Stimulated activated CD4-positive, alpha-beta T cell treated with anti-CD3 and anti-CD28 coated beads, Interleukin-2, amount 100 ng/mL, for 4 hours (primary cell): ENCODE measurements around the gene PRSS22.

Experiments
- DNase-seq: peaks from one replicate; pipeline ENCODE4 v3.0.0-alpha.2; 2020; ENCODE audit warnings: low read depth

The PRSS22 gene

DNA sequence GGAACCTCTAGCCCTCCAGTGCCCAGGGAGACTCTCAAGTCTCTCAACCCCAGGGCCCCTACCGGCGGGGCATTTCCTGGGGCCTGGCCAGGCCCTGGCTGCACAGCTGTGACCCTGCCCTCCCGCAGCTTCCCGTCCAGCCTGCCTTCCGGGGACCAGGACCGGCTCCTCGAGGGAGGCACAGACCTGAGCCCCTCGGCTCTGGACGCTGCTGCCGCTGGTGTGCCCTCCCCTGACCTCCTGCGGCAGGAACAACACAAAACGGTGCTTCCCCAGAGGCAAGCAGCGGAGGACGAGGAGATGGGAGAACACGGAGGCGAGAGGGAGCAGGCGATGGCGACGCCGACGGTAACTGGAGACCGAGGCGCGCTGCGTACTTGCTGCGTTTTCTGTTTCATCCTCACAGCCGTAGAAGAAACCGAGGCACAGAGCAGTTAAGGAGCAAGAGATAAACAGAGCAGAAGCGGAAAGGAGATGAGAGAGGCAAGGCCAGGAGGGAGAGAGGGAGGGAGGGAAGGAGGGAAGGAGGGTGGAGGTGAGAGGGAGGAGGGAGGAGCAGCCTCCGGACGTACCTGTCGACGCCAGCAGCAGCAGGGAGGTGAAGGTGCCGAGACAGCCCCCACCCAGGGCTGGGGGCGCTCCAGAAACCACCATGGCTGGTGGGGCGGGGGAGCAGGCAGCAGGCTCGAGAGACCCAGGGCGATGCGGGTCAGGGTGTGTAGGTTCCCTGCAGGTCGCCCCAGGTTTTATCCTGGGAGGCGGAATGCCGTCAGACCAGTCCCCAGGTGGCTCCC, at the start of gene PRSS22:
PRSS22 (minus strand) TSS at position 720 of the 794 bp plus-strand sequence; CDS start at position 654, 66 bp downstream.
- no peak for DNase-seq

GRCh38 chr16:2907084-2907753, 49.2 kb upstream of the PRSS22 start:
- DNase-seq = peak; percentile 19

DNA sequence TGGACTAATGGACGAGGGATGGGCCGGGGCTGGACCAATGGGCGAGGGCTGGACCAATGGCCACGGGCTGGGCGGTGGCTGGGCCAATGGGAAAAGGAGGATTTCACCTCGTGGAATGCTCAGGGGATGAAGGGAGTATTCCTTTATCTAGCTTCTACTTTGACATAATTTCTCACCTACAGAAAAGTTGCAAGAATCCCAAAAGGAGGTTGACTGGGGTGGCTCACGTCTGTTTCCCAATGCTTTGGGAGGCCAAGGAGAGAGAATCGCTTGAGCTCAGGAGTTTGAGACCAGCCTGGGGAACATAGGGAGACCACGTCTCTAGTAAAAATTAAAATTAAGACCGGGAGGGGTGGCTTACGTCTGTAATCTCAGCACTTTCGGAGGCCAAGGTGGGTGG, 48.0 kb upstream of the PRSS22 start:
- no peak for DNase-seq

- peak; percentile 76 for DNase-seq
Observed at GRCh38 chr16:2905241-2905987, 47.4 kb upstream of the PRSS22 start.

DNA sequence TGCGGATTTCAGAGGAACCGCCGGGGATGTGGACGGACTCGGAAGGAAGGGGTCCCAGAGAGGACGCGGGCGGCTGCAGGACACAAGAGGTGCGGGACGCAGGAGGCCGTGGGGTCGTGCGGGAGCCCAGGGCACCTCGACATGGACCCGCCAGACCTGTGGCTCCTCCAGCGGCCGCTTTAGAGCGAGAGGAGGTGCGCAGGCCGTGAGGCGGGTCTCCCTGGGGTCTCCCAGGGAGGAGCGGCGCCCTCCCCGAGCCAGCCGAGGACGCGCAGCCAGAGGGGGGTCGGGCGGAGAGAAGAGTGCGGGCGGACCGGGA, 46.9 kb upstream of the PRSS22 start:
- DNase-seq = no peak

DNA sequence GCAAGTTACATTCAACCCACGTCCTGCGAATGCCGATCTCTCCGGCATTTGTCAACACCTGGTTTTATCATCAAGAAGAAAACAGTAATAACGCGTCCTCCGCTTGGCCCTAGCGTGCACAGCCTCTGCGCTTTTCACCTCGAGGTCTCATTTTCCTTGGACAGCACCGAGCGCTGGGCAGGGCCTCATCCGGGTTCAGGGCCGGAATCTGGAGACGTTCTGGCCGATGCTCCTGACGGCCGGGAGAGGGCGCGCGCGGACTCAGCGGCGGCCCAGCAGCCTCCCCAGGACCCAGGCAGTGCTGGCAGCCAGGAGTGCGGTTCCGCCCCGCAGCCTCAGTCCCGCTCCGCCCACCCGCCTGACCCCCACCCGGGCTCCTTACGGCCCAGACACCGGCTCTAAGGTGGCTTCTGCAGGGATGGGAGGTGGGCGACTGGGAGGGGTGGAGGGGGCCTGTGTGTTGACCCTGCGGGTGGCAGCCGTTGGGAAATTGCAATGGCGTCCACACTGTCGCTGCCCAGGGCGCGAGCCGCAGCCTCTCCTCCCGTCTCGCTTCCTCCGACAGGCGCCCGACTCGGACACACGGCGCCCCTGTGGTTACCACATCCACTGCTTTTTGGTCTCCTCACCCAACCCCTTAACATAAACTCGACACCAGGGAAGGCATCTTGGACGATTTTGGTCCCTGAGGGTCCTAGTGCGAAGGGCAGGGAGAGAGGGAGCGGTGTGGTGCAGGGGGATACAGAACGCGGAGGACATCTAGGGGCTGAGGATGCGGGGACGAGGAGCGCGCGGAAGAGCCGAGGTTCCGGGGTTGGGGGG, 46.3 kb upstream of the PRSS22 start:
- DNase-seq = peak; percentile 57

DNA sequence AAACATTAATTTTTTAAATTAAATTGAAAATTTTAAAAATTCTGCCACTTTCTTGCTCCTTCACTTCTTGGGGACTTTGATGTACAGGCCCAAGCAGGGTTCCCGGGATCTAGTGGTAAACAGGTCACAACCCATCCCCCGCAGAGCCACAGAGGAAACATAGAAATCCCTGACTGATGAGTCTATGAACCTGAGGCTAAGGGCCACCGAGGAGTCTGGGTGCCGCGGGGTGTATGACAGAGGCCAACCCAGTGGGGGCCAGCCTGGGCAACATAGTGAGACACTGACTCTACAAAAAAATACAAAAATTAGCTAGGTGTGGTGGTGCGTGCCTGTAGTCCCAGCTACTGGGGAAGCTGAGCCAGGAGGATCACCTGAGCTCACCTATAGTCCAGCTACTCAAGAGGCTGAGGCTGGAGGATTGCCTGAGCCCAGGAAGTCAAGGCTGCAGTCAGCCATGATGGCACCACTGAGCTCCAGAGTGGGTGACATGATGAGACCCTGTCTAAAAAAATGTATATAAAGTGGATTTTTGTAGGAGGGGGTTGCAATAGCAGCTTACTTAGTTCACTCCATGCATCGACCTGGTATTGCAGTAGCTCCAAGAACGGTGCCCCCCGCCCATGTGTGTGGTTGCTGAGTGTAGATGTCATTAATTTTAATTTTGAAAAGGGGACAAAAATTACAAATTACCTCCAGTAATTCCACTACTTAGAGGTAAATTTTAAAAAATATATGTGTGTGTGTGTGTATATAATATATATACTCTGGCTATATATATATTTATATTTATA, 44.6 kb upstream of the PRSS22 start:
- no peak for DNase-seq

DNA sequence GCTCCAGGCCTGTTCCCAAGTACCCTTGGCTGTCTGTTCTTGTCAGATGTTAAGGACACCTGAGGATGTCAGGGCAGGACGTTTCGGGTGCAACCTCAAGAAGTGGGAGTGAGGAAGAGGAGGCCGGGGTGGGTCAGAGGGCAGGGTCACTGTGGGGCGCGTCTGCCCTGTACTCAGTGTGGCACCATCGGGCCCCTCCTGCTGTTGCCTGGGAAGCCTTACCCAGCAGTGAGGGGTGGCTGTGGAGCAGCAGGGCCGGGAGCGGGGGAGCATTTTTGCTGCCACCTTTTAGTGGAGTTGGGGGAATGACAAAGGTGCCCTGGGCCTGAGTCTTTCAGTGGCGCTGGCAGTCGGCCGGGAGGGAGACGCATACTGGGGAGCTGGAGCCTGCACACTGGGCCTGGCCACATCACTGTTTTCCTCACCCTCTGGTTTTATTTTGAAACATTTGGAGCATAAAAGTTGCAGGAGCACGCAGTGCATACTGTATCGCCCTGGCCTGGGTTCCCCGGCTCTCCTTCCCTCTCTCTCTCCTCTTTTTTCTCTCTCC, 42.6 kb upstream of the PRSS22 start:
- no peak for DNase-seq

GRCh38 chr16:2899564-2900072, 41.6 kb upstream of the PRSS22 start:
- no peak for DNase-seq

GRCh38 chr16:2898831-2899563, 41.0 kb upstream of the PRSS22 start:
- no peak for DNase-seq

DNA sequence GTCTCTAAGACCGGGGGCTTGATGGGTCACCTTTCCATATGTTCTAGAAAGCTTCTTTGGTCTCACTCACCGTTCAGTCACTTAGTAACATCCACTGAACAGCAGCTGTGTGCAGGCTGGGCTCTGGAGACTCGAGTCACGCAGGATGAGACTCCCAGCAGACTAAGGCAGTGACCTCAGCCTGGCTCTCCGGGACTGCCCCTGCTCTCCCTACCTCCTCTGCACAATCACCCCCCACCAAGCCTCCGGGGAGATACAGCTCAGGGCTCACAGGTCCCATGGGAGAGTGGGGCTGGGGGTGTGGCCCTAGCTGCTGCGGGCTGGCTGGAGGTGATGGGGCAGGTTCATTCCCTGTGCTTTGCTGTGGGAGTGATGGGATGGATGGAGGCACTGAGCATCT, 39.1 kb upstream of the PRSS22 start:
- no peak for DNase-seq

GRCh38 chr16:2896480-2897010, 38.6 kb upstream of the PRSS22 start:
- DNase-seq = no peak

DNA sequence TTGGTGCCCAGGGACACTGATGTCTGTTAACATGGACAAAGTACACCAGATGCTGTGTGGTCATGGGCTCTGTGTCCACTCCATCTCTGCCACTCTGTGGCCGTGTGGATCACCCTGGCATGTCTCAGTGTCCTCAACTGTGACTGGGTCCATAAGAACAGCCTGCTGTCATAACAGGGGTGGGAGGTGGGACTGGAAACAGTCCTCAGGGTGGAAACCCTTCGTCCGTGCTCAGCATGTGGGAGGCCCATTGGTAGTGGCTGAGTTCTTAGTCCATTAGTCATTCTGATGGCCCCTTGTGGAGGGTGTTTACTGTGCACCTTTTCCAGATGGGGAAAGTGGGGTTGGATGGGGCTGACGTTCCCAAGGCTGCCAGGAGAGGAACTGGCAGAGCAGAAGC, 37.8 kb upstream of the PRSS22 start:
- DNase-seq = no peak

DNA sequence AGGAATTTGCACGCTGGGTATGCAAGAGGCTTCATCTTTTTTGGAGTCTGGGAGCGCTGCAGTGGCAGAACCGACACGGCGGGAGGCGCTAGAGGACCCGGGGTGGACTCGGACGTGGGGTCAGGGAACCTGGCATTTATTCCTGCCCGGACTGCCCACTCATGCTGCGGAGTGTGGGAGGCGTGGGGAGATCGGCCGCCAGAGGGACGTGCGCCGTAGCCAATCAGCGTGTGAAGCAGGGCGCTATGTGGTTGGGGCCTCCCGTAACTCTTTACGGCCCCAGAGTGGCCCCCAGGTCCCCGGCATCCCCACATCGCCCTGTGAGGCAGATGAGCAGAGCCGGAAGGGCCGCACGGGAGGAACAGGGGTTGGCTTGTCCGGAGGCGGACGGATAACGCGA, 36.3 kb upstream of the PRSS22 start:
- no peak for DNase-seq

DNA sequence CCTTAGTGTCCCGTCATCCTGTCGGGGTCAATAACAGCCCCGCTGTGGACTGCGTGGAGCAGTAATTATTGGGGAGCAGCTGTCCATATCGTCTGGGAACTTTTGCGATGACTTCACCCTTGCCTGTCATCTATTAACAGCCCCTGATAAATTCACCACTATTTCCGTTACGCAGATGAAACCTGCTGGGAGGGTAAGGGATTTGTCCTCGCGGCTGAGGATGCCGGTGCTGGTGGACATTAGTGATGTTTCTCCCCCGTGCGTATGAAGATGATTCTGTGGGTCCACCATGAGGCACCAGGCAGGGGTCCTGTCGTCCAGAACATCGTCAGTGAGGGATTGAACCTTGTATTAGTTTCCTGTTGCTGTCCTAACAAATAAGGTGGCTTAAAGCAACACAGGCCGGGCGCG, 26.1 kb upstream of the PRSS22 start:
- DNase-seq = no peak

GRCh38 chr16:2883458-2883908, 25.5 kb upstream of the PRSS22 start:
- DNase-seq = no peak

GRCh38 chr16:2882650-2883457, 24.9 kb upstream of the PRSS22 start, which contains the start of gene FLYWCH2:
FLYWCH2 (plus strand) TSS chr16:2883215; CDS start chr16:2896450, 13,235 bp downstream.
- DNase-seq = peak; percentile 99

- DNase-seq = no peak
Observed at GRCh38 chr16:2881783-2882649, 24.0 kb upstream of the PRSS22 start.
